ENCODE data around the gene XBP1.
A peak's percentile ranks its signal among the peaks of the same experiment; 100 is the strongest.
"Not testable (repeated sequence)": the region's sequence is repeated elsewhere in the genome, so short reads cannot be mapped to it uniquely, and the experiment has no call there.

The XBP1 gene

DNA sequence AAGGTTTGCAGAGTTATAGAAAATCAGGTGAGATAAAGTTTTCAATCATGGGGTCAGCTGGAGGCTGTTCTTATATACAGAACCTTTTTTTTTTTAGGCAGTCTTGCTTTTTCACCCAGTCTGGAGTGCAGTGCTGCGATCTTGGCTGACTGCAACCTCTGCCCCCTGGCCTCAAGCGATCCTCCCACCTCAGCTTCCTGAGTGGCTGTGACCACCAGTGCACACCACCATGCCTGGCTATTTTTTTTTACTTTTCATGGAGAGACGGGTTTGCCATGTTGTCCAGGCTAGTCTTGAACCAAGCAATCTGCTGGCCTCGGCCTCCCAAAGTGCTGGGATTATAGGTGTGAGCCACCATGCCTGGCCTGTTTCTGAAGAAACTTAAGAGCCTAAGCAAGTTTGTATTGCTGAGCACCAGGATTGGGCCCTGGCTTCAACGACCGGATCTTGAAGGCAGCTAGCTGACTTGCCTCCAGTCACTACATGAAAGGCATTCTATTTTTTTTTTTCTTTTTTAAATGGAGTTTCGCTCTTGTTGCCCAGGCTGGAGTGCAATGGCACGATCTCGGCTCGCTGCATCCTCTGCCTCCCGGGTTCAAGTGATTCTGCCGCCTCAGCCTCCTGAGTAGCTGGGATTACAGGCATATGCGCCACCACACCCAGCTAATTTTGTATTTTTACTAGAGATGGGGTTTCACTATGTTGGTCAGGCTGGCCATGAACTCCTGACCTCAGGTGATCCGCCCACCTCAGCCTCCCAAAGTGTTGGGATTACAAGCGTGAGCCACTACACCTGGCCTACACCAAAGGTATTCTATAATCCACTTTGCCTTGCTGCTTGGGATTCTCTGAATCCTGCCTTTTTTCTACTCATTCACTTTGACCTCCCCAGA, 7.6 kb downstream of the XBP1 start:
- no peak for DNase-seq (ENCODE audit: low spot score)

DNA sequence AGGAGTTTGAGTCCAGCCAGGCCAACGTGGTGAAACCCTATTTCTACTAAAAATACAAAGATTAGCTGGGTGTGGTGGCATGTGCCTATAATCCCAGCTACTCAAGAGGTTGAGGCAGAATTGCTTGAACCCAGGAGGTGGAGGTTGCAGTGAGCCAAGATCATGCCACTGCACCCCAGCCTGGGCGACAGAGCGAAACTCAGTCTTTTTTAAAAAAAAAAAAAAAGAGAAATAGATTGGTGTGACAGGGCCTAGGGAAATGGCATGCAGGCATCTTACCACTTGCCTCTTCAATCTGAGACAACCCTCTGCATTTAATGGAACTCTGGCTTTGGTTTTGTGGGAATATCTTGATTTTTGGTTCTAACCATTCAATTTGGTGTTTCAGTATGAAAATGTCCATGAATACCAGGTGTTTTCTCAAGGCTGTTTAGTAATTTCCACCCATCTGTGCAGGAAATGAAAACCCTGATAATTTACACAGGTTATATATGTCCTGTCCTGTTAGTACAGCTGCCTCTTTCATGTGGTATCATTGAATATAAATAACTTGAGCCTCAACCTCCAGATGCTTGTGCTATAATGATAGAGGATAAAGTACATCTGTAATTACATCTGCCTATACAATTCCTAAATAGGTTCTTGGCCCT, 8.4 kb downstream of the XBP1 start:
- no peak for DNase-seq (ENCODE audit: low spot score)

DNA sequence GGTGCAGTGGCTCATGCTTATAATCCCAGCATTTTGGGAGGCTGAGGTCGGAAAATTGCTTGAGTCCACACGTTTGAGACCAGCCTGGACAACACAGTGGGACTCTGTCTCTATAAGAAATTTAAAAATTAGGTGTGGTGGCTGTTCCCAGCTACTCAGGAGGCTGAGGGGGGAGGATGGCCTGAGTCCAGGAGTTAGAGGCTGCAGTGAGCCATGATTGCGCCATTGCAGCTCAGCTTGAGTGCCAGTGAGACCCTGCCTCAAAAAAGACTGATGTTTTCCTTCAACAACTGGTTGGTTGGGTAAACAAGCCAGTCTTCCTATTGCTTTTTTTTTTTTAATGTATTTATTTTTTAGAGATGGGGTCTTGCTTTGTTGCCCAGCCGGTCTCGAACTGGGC, 9.2 kb downstream of the XBP1 start:
- no peak for DNase-seq (ENCODE audit: low spot score)

DNA sequence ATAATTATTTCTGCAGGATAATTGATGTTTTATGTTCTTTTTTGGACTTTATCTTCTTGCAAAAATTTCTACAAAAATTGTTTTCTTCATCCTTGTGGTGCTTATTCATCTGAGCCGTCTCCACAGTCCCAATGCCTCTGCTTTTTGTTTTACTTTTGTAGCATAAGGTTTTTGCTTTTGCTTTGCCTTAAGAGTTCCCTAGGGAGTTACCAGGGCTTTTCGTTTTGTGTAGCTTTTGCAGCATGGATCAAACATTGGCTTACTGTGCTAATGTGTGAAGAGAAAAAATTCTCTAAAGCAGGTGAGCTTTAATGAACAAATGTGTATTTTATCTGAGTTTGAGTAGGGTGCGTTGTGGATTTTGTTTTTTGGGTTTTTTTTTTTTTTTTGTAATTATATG, 11.8 kb downstream of the XBP1 start:
- no peak for DNase-seq (ENCODE audit: low spot score)

DNA sequence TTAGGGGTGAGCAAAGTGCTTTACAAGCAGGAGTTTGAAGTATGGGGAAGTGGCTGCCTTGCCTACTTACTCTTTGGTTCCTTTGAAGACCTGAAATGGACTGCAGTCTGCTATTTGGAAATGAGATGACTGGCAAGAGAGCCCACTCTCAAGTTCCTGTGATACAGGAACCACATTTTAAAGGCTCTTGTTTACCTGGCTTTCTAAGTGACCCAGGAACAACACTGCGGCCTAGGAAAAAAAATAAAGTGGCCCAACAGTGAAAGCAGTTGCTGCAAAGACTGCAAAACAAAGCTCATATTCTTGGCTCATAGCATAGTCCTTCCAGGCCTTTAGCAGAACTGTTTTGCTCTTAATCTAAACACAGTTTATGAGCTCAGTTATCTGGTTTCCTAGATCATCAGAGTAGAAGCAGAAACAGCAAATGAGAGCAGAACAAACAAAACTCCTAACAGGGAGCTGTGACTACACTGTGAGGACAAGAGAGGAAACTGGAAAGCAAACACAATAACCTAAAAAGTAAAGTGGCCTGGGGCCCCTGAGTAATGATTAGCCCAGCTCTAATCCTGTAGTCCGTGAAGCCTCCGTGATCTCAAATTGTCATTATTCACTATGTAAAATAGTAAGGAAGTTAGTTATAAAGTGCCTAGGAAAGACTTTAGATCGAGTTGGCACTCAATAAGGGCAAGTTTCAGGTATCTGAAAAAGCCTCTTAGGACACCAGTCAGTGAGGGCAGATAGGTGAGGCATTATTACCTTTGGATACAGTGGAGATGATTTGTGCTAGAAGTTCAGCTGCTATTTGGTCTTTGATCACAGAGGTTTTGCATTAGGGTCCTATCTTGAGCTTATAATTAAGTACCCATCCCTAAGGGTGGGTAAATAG, 16.3 kb downstream of the XBP1 start:
- DNase-seq (ENCODE audit: low spot score): no peak

DNA sequence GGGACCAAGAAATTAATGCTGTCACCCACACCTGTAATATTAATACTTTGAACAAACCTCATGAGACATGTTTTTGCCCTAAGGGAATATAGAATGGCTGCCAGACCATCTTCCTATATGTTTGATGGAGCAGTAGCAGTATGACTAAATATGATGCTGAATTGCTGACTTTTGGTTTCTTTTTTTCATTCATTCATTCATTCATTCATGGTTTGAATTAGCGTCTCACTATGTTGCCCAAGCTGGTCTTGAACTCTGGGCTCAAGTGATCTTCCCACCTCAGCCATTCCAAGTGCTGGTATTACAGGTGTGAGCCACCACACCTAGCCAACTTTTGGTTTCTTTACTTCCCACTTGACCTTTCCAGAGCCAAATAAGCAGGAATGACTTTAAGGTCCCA, 20.1 kb downstream of the XBP1 start:
- DNase-seq (ENCODE audit: low spot score): no peak

DNA sequence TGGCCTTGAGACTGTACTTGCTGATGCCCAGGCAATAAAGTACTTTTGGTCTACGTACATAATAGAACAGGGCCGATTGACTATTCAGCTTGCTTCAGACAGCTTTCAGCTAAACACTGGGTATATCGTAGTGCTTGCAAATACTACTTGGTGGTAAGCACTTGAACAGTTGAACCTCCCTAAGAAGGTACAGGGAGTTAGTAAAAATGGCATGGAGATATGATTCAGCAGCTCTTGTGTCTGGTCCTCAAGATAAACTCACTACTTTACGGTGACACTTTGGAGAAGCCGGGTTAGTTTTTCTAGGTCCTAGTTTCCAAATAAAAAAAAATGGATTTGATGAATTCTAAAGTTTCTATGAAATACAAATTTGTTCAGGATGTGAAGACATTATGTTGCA, 20.5 kb downstream of the XBP1 start:
- no peak for DNase-seq (ENCODE audit: low spot score)

DNA sequence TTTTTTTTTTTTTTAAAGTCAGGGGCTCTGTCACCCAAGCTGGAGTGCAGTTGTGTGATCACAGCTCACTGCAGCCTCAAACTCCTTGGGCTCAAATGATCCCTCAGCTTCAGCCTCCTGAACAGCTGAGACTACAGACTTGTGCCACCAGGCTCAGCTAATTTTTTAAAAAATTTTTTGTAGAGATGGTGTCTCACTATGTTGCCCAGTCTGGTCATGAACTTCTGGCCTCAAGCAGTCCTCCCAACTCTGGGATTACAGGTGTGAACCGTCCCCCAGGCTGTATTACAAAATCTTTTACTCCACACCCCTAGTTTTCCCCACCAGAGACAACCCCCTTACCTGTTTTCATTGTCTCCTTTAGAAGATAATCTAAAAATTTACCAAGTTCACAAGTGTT, 26.0 kb downstream of the XBP1 start:
- no peak for DNase-seq (ENCODE audit: low spot score)

DNA sequence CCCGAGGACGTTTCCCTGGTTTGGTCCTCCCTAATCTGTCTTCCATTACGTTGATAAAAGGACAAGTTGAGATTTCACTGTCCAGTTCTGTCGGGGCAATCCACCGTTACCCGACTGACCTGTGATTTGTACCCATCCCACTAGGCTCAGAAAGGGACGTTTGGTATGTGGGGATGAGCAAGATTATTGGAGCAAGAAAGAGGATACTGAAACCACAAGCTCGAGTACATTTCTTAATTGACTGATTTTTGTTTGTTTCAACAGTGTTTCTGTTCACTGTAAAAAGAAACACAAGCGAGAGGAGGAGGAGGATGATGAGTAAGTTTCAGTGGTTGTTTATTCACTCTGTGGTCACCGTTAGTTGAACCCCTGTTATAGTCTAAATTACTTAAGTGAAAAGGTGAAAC, 26.9 kb downstream of the XBP1 start:
- no peak for DNase-seq (ENCODE audit: low spot score)

DNA sequence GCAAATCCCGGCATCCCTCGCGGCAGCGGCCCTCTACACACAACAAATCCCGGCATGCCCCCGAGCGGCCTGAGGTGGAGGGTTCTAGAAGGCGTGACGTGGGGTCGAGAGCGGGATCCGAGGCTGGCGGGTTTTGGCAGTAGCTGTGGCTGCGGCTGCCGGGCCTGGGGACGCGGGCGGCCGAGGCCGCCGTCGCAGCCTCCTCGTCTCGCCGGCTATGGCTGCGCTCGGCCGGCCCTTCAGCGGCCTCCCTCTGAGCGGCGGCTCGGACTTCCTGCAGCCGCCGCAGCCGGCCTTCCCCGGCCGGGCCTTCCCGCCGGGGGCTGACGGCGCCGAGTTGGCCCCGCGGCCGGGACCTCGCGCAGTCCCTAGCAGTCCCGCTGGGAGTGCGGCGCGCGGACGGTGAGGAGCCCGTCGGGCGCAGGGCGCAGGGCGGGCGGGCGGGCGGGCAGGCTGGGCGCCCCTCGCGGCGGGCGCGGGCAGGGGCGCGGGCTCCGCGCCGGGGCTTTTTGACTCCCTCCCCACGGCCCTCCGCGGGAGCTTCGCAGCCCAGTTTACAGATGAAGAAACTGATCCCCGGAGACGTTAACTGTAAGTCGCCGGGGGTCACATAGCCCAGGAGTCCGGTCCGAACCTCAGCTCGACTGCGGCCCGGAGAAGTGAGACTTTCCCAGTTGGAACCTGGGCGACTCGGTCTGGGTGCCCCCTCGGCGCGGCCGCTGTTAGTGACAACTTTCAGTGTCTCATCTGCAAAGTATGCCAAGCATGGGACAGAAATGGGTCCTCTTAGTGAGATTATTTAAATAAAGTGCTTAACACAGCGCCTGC, 27.5 kb downstream of the XBP1 start, which contains the start of gene CCDC117:
TSS of gene CCDC117 (plus strand) at position 63 of the 828 bp plus-strand sequence. CDS start at position 218, 155 bp downstream.
- peak; percentile 96 for DNase-seq (ENCODE audit: low spot score)

DNA sequence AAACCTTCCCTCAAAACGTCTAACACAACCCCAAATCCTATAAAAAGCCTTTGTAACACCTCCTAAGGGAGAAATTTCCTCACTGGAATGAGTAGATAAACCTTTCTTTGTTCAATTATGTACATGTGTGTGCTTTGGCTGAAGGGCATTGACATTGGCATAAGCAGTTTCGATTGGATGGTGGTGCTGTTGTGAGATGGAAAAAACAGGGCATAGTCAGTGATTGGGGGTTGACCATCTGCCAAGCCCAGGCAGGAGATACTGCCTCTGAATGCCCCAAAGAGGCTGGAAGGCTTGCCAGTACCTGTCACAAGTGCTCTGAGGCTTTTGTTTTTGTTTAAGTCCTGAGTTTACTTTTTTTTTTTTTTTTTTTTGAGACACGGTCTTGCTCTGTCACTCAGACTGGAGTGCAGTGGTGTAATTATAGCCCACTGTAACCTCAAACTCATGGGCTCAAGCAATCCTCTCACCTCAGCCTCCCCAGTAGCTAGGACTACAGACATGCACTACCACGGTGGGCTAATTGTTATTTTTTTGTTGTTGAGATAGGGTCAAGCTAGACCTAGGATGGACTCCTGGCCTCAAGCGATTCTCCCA, 29.1 kb downstream of the XBP1 start:
- peak; percentile 72 for DNase-seq (ENCODE audit: low spot score)

DNA sequence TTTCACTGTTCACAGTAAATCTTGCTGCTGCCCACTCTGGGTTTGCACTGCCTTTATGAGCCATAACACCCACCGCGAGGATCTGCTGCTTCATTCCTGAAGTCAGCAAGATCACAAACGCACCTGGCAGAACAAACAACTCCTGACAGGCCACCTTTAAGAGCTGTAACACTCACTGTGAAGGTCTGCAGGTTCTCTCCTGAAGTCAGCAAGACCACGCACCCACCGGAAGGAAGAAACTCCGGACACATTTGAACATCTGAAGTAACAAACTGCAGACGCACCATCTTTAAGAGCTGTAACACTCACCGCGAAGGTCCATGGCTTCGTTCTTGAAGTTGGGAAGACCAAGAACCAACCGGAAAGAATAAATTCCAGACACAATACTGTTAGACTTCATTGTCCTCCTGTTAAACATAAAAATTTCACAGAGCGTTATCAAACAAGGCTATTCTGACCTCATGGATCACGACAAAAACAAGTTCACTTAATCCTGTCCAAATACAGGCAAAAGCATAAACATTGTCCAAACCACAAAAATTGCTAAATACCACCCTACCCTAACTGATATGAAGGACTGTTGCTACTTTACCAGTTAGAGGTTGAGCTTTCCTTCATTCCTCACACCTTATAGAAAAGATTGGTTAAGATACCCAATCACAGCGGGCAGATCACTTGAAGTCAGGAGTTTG, 30.8 kb downstream of the XBP1 start:
- DNase-seq (ENCODE audit: low spot score): no peak

DNA sequence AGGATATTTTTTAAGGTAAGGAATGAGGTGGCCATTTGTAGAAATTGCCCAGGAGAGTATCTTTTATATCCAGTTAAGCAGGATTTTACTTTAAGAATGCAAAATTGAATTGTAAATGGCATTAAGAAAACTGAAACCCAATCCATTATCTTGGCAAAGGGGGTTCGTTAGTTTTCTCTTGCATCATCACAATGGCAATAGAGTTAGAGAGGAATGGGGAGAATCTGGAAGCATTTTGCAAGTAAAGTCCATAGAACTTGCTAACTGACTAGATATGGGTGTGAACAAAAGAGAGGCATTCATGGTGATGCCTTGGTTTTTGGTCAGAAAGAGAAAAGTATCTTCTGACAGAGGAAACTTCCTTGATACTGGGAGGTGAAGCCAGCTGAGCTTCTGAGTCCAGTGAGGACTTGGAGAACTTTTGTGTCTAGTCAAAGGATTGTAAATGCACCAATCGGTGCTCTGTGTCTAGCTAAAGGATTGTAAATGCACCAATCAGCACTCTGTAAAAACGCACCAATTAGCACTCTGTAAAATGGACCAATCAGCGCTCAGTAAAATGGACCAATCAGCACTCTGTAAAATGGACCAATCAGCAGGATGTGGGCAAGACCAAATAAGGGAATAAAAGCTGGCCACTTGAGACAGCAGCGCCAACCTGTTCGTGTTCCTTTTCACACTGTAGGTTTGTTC, 31.5 kb downstream of the XBP1 start:
- DNase-seq (ENCODE audit: low spot score): no peak

DNA sequence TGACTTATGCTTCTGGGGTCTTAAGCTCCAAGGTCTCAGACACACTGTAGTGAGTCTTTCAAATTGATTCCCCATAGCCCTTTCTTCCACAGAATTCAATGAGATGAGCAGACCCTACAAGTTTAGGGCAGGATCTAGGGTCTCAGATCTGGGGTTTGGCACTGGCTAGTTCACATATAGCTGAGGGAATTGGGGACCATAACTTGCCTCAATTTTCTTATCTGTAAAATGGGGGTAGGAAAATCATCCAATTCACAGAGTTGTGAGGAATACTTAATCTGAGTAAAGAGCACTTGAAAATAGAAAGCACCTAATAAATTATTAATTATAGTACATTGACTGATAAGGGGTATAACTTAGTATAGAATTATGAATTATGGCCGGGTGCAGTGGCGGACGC, 33.7 kb downstream of the XBP1 start:
- no peak for DNase-seq (ENCODE audit: low spot score)

DNA sequence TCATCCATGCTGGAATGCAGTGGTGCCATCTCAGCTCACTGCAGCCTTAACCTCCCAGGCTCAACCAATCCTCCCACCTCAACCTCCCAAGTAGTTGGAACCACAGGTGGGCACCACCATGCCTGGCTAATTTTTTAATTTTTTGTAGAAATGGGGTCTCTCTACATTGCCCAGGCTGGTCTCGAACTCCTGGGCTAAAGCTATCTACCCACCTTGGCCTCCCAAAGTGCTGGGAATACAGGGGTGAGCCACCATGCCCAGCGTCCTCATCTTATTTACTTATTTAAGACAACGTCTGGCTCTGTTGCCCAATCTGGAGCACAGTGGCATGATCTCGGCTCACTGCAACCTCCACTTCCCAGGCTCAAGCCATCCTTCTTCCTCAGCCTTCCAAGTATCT, 38.4 kb downstream of the XBP1 start:
- DNase-seq (ENCODE audit: low spot score): not testable (repeated sequence)

DNA sequence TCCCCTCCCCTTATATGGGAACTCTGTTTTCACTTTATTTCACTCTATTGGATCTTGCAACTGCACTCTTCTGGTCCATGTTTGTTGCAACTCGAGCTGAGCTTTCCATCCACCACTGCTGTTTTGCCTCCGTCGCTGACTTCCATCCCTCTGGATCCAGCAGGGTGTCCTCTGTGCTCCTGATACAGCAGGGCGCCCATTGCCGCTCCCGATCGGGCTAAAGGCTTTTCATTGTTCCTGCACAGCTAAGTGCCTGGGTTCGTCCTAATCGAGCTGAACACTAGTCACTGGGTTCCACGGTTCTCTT, 39.0 kb downstream of the XBP1 start:
- no peak for DNase-seq (ENCODE audit: low spot score)

DNA sequence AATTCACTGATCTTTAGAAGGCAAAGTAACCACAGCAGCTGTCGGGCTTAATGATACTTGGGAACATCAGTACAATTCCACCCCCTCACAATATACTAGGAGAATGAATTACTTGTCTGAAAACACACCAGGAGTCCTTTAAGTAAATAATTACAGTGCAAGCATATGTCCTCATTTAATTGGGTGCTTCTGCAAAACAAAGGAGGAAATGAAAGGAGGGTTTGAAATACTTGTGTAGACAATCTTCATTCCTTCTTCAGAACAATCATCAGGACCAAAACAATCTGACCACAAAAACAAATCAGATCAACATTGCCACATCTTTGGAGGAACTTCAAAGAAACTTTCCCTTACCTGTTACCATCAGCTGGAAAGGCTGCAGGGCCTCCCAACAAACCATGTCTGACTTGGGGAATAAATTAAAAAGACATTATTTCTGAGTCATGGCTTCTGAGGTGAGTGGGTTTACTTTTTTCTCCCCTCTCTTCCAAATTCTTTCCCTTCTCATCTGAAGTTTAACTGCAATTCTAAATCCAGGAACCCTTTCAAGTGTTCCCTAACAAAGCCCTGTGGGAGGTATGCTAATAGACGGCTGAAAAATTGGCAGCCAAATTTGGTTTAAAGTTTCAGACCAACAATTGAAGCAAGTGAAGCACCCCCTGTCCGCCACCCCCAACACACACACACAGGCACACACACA, 40.4 kb downstream of the XBP1 start:
- DNase-seq (ENCODE audit: low spot score): no peak

DNA sequence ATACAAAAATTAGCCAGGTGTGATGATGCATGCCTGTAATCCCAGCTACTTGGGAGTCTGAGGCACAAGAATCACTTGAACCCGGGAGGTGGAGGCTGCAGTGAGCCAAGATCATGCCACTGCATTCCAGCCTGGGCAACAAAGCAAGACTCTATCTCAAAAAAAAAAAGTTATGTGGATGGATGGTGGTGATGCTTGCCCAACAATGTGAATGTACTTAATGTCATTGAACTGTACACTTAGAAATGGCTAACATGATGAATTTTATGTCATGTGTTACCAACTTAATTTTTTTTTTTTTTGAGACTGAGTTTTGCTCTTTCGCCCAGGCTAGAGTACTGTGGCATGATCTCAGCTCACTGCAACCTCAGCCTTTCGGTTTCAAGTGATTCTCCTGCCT, 45.9 kb downstream of the XBP1 start:
- not testable (repeated sequence) for DNase-seq (ENCODE audit: low spot score)

DNA sequence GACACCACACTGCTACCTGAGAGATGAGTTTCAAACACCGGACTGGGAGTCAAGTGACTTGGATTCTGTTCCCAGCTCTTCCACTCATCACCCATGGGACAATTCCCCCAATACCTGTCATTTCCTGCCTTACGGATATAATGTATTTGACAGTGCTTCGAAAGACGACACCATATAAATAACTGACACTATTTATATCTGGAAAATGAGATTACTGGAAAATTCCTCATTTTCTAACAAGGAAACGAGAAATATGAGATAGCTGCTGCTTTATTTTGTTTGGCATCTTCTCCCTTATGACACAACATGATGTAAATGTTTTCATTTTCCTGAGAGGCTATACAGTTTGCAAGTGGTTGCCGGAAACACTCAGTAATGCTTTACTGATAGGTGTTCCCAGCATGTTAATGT, 49.9 kb downstream of the XBP1 start:
- no peak for DNase-seq (ENCODE audit: low spot score)

All from COLO829 (cell line).